NB4 (cell line): Measurements from ENCODE around the gene CYTH1.

ENCODE experiments used
- DNase-seq: peaks from one replicate; pipeline ENCODE4 v3.0.0; 2010; ENCODE audit warnings: low read depth
- H3K4me3 ChIP-seq: one replicate; pipeline ENCODE4 v1.5.1; 2011; ENCODE audit warnings: mild to moderate bottlenecking, low read depth, low read length, moderate library complexity
- CTCF ChIP-seq: IDR thresholded peaks from one replicate; pipeline ENCODE4 v1.5.1; 2012; ENCODE audit warnings: low read depth, low read length
- MAX ChIP-seq: IDR thresholded peaks from 2 replicates; pipeline ENCODE4 v1.6.1; 2011; ENCODE audit warnings: low read depth, low read length
- MYC ChIP-seq: IDR thresholded peaks from 2 replicates; pipeline ENCODE4 v1.6.1; 2011; ENCODE audit warnings: low read depth, low read length
- POLR2A ChIP-seq: IDR thresholded peaks from 2 replicates; pipeline ENCODE4 v1.6.1; 2011; ENCODE audit warnings: mild to moderate bottlenecking; ENCODE audit not compliant: insufficient read length; ENCODE audit errors: extremely low read depth

Gene CYTH1

GRCh38 chr17:78781893-78782304 lies at the start of gene CYTH1:
Gene CYTH1, minus strand, starts transcription at chr17:78782273. Its CDS starts 50 bp downstream, at chr17:78782223.
- H3K4me3 ChIP-seq, result peak within 1 kb of the TSS; percentile 72
- TF ChIP-seq POLR2A (peak; percentile 39), CTCF (no peak)
- DNase-seq, result no peak

GRCh38 chr17:78829477-78829876 lies 47.4 kb upstream of the CYTH1 start:
- no peak for DNase-seq
- no peak overlapping the region for H3K4me3 ChIP-seq
- TF ChIP-seq MAX, result no peak
- TF ChIP-seq CTCF, result no peak
- no peak for TF ChIP-seq MYC
- no peak for TF ChIP-seq POLR2A

GRCh38 chr17:78828470-78829185 lies 46.6 kb upstream of the CYTH1 start:
- peak; percentile 31 for DNase-seq
- H3K4me3 ChIP-seq, result no peak overlapping the region
- TF ChIP-seq MAX (no peak), CTCF (peak; percentile 11)

- H3K4me3 ChIP-seq, result no peak overlapping the region
- no peak for TF ChIP-seq MYC
- no peak for TF ChIP-seq MAX
- TF ChIP-seq POLR2A, result no peak
- TF ChIP-seq CTCF, result no peak
- no peak for DNase-seq
Observed at GRCh38 chr17:78826836-78827509, 44.9 kb upstream of the CYTH1 start.

- no peak overlapping the region for H3K4me3 ChIP-seq
- TF ChIP-seq CTCF (no peak), MAX (no peak), MYC (no peak), POLR2A (no peak)
Observed at GRCh38 chr17:78826421-78826820, 44.3 kb upstream of the CYTH1 start.

More at GRCh38 chr17:78826421-78826820, 44.3 kb upstream of the CYTH1 start:
- no peak for DNase-seq
